Large intestine (tissue), 3 donors: ENCODE data around the gene STYX. TPM values are rescaled to one million over a fixed set of nuclear protein-coding genes. Genes with fewer than 3 reads are reported as not detected.
A peak's percentile ranks its signal among the peaks of the same experiment; 100 is the strongest.
"Not testable (repeated sequence)": the region's sequence is repeated elsewhere in the genome, so short reads cannot be mapped to it uniquely, and the experiment has no call there.

Experiments
- DNase-seq, 2 donors: peaks; one replicate each; pipeline versions ENCODE4 v3.0.0 to v3.0.0-alpha.2; 2013
- H3K27ac ChIP-seq: one replicate; pipeline ENCODE4 v1.5.1; 2013; ENCODE audit warnings: low read length
- H3K27me3 ChIP-seq: 2 replicates; pipeline ENCODE4 v1.6.1; 2013; ENCODE audit warnings: low read length; ENCODE audit not compliant: control insufficient read depth, insufficient read depth
- H3K36me3 ChIP-seq: 2 replicates; pipeline ENCODE4 v1.6.1; 2013; ENCODE audit warnings: low read length; ENCODE audit not compliant: control insufficient read depth, insufficient read depth
- H3K4me1 ChIP-seq: one replicate; pipeline ENCODE4 v1.6.1; 2013; ENCODE audit warnings: low read length; ENCODE audit not compliant: control insufficient read depth, insufficient read depth
- H3K4me3 ChIP-seq: one replicate; pipeline ENCODE4 v1.5.1; 2013; ENCODE audit warnings: low read length
- H3K9me3 ChIP-seq: one replicate; pipeline ENCODE4 v1.6.1; 2013; ENCODE audit warnings: mild to moderate bottlenecking, low read depth, low read length, moderate library complexity; ENCODE audit not compliant: control insufficient read depth
- WGBS: methylation state at CpG from one replicate; pipeline ENCODE4 v1.1.5; 2013; ENCODE audit warnings: low lambda C conversion rate; ENCODE audit not compliant: insufficient coverage; 5-methylcytosine and 5-hydroxymethylcytosine counted together
- polyA plus RNA-seq: library from polyadenylated mRNA; unstranded; fragments of 120-200 nt; gene quantifications from one replicate; pipeline ENCODE4 v1.2.1, GENCODE V29; 2013

STYX gene
- polyA plus RNA-seq, 1 donor: 11.9 TPM

DNA sequence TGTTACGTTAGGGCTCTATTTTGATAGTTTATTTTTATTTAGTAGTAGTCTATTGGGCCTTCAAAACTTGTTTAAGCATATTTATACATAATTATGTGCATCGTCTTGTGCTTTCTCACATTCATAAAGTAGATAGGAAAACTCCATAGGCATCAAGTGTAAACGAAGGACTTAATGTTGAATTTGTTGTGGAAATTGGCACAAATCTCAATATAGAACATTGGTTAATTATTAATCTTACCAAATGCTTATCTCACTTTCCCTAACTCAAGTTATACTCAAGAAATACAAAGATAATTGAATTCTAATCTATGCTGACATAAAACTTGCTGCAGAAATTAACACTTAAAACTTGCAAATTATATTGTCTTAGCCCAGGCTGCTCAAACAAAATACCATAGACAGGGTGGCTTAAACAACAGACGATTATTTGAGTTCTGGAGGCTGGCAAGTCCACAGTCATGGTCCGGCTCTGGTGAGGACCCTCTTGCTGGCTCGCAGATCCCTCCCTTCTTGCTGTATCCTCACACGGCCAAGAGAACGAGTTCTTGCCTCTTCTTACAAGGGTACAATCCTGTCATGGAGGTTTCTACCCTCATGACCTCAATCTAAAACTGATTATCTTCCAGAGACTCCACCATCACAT, 18.8 kb downstream of the STYX start:
- no peaks in the 10 kb centered on the region for H3K9me3 ChIP-seq
- no peaks in the 10 kb centered on the region for H3K4me1 ChIP-seq
- WGBS: no CpG with 5 or more reads among the region's 8 CpGs
- no peak overlapping the region for H3K4me3 ChIP-seq
- H3K27ac ChIP-seq: no peak overlapping the region
- H3K36me3 ChIP-seq: peaks cover 21% of the 10 kb centered on the region
- no peaks in the 10 kb centered on the region for H3K27me3 ChIP-seq
- no peak for DNase-seq

GRCh38 chr14:52755607-52756316, 25.8 kb downstream of the STYX start:
- H3K36me3 ChIP-seq: peaks cover 11% of the 10 kb centered on the region
- peak; percentile 15 to 60 for DNase-seq
- no peak overlapping the region for H3K4me3 ChIP-seq
- H3K27ac ChIP-seq: peak overlapping the region; percentile 21
- H3K27me3 ChIP-seq: no peaks in the 10 kb centered on the region
- no peaks in the 10 kb centered on the region for H3K4me1 ChIP-seq
- H3K9me3 ChIP-seq: no peaks in the 10 kb centered on the region
- WGBS: no CpG with 5 or more reads among the region's 5 CpGs

DNA sequence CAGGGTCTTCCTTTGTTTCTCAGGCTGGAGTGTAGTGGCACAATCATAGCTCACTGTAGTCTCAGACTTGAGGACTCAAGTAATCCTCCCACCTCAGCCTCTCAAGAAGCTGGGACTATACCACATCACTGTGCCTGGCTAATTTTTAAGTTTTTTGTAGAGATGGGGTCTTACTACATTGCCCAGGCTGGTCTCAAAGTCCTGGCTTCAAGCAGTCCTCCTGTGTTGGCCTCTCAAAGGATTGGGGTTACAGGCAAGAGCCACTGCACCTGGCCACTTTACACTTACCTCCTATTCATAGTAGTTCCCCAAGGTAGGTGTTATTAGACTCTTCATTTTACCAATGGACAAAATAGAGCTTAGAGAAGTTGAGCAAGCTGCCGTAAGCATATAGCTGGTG, 29.2 kb downstream of the STYX start:
- H3K36me3 ChIP-seq: peaks cover 13% of the 10 kb centered on the region
- DNase-seq: no peak
- no peak overlapping the region for H3K4me3 ChIP-seq
- no CpG with 5 or more reads among the region's 1 CpG for WGBS
- no peak overlapping the region for H3K27ac ChIP-seq
- H3K27me3 ChIP-seq: no peaks in the 10 kb centered on the region
- no peaks in the 10 kb centered on the region for H3K4me1 ChIP-seq
- no peaks in the 10 kb centered on the region for H3K9me3 ChIP-seq

- WGBS: no CpG with 5 or more reads among the region's 4 CpGs
- H3K36me3 ChIP-seq: peaks cover 32% of the 10 kb centered on the region
- not testable (repeated sequence) for H3K27me3 ChIP-seq, DNase-seq, H3K27ac ChIP-seq, H3K9me3 ChIP-seq, H3K4me3 ChIP-seq, H3K4me1 ChIP-seq
Measured at GRCh38 chr14:52762923-52763322, 33.0 kb downstream of the STYX start.

- peaks cover 40% of the 10 kb centered on the region for H3K36me3 ChIP-seq
- H3K4me1 ChIP-seq: no peaks in the 10 kb centered on the region
- DNase-seq: no peak
- no peaks in the 10 kb centered on the region for H3K27me3 ChIP-seq
- H3K4me3 ChIP-seq: no peak overlapping the region
- 92% methylated on average over 2 of the region's 3 CpGs for WGBS
- no peaks in the 10 kb centered on the region for H3K9me3 ChIP-seq
- no peak overlapping the region for H3K27ac ChIP-seq
Measured at GRCh38 chr14:52767058-52767833, 37.3 kb downstream of the STYX start.

GRCh38 chr14:52769887-52770286, 39.9 kb downstream of the STYX start:
- peaks cover 38% of the 10 kb centered on the region for H3K36me3 ChIP-seq
- no peaks in the 10 kb centered on the region for H3K27me3 ChIP-seq
- no peak overlapping the region for H3K4me3 ChIP-seq
- H3K27ac ChIP-seq: no peak overlapping the region
- no peaks in the 10 kb centered on the region for H3K9me3 ChIP-seq
- H3K4me1 ChIP-seq: no peaks in the 10 kb centered on the region
- DNase-seq: no peak

- no peaks in the 10 kb centered on the region for H3K9me3 ChIP-seq
- H3K36me3 ChIP-seq: peaks cover 19% of the 10 kb centered on the region
- no peak overlapping the region for H3K27ac ChIP-seq
- H3K4me3 ChIP-seq: no peak overlapping the region
- 76% methylated on average over 4 of the region's 7 CpGs for WGBS
- H3K4me1 ChIP-seq: no peaks in the 10 kb centered on the region
- DNase-seq: no peak
- no peaks in the 10 kb centered on the region for H3K27me3 ChIP-seq
Measured at GRCh38 chr14:52776816-52777215, 46.9 kb downstream of the STYX start.

- no peak for DNase-seq
- whole genome bisulfite sequencing: 100% methylated on average over 1 of the region's 7 CpGs
- Histone ChIP-seq H3K9me3 (no peaks in the 10 kb centered on the region), H3K27ac (no peak overlapping the region), H3K36me3 (peaks cover 19% of the 10 kb centered on the region), H3K4me1 (no peaks in the 10 kb centered on the region), H3K27me3 (no peaks in the 10 kb centered on the region), H3K4me3 (no peak overlapping the region)
Measured at GRCh38 chr14:52778702-52779101, 48.7 kb downstream of the STYX start.

DNA sequence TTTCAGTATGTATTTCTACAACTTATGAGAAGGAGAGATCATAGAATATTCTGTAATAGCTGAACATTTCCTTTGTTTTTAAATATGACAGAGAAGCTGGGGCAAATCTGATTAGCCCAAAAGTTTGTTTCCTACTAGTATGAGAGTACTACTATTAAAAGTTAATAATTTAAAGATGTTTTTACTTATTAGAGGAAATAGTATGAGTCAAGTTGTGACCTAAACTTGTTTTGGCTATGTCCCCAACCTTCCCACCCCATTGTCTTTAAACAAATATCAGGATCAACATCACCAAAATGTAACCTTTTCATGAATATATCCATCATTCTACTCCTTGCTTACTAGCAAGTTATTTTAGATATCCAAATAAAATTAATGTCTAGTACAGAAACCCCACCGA, 50.9 kb downstream of the STYX start:
- H3K36me3 ChIP-seq: peaks cover 14% of the 10 kb centered on the region
- no peak overlapping the region for H3K4me3 ChIP-seq
- 100% methylated on average over 1 of the region's 1 CpG for WGBS
- DNase-seq: no peak
- H3K9me3 ChIP-seq: no peaks in the 10 kb centered on the region
- no peaks in the 10 kb centered on the region for H3K4me1 ChIP-seq
- H3K27me3 ChIP-seq: no peaks in the 10 kb centered on the region
- H3K27ac ChIP-seq: no peak overlapping the region

GRCh38 chr14:52781629-52782028, 51.7 kb downstream of the STYX start:
- H3K27ac ChIP-seq: no peak overlapping the region
- WGBS: 100% methylated on average over 1 of the region's 1 CpG
- peaks cover 12% of the 10 kb centered on the region for H3K36me3 ChIP-seq
- no peak for DNase-seq
- H3K27me3 ChIP-seq: no peaks in the 10 kb centered on the region
- H3K4me3 ChIP-seq: no peak overlapping the region
- no peaks in the 10 kb centered on the region for H3K9me3 ChIP-seq
- H3K4me1 ChIP-seq: no peaks in the 10 kb centered on the region
